Smooth muscle cell (in vitro differentiated cells): ENCODE results near the gene ZNF76. TPM values are rescaled to one million over a fixed set of nuclear protein-coding genes. Genes with fewer than 3 reads are reported as not detected.

Experiments
- DNase-seq: peaks from one replicate; lab custom pipeline; 2025; ENCODE audit not compliant: unreplicated experiment; lab: John Stamatoyannopoulos, UW
- H2AFZ ChIP-seq: fragments of 200-600 bp; sonication (generic); 2 replicates; pipeline ENCODE4 v1.6.0; 2016; ENCODE audit warnings: antibody characterized with exemption, low read depth, mild to moderate bottlenecking
- H3F3A ChIP-seq: fragments of 200-600 bp; sonication (generic); 2 replicates; pipeline ENCODE4 v1.6.0; 2017; ENCODE audit warnings: antibody characterized with exemption, low read depth
- H3K27ac ChIP-seq: fragments of 200-600 bp; sonication (generic); 2 replicates; pipeline ENCODE4 v1.5.1; 2016; ENCODE audit warnings: low read depth, mild to moderate bottlenecking
- H3K27me3 ChIP-seq: fragments of 200-600 bp; sonication (generic); 2 replicates; pipeline ENCODE4 v1.6.1; 2016; ENCODE audit warnings: low read depth, mild to moderate bottlenecking
- H3K36me3 ChIP-seq: fragments of 200-600 bp; sonication (generic); 2 replicates; pipeline ENCODE4 v1.5.1; 2016; ENCODE audit warnings: low read depth
- H3K4me1 ChIP-seq: fragments of 200-600 bp; sonication (generic); 2 replicates; pipeline ENCODE4 v1.5.1; 2016; ENCODE audit warnings: low read depth
- H3K4me2 ChIP-seq: fragments of 200-600 bp; sonication (generic); 2 replicates; pipeline ENCODE4 v1.6.0; 2016; ENCODE audit warnings: mild to moderate bottlenecking
- H3K4me3 ChIP-seq: fragments of 200-600 bp; sonication (generic); 2 replicates; pipeline ENCODE4 v1.5.1; 2016; ENCODE audit warnings: mild to moderate bottlenecking
- H3K79me2 ChIP-seq: fragments of 200-600 bp; sonication (generic); 2 replicates; pipeline ENCODE4 v1.6.0; 2016; ENCODE audit warnings: low read depth, mild to moderate bottlenecking
- H3K9ac ChIP-seq: fragments of 200-600 bp; sonication (generic); 2 replicates; pipeline ENCODE4 v1.6.0; 2016; ENCODE audit warnings: low read depth
- H3K9me3 ChIP-seq: fragments of 200-600 bp; sonication (generic); replicated peaks from 2 replicates; pipeline ENCODE4 v1.5.1; 2016; ENCODE audit warnings: low read depth
- H4K20me1 ChIP-seq: fragments of 200-600 bp; sonication (generic); 2 replicates; pipeline ENCODE4 v1.6.0; 2016; ENCODE audit warnings: low read depth
- WGBS: methylation state at CpG from one replicate; pipeline ENCODE4 v1.1.7; 2016; ENCODE audit warnings: low lambda C conversion rate; 5-methylcytosine and 5-hydroxymethylcytosine counted together
- polyA plus RNA-seq: library from polyadenylated mRNA; unstranded; fragments of >200 nt; fragmentation: Nextera tagmentation; extraction: Ambion mirVana; gene quantifications from 2 replicates; pipeline ENCODE4 v1.2.1, GENCODE V29; 2016
- total RNA-seq: library from RNA; depleted of rRNA; stranded (reverse); fragments of >200 nt; gene quantifications from 2 replicates; pipeline ENCODE4 v1.2.3, GENCODE V29; 2014
- TF ChIP-seq, protein P1 (sequence below): fragments of 200-600 bp; sonication (generic); IDR thresholded peaks from 2 replicates; pipeline ENCODE4 v1.5.1; 2017; ENCODE audit warnings: borderline replicate concordance, mild to moderate bottlenecking, antibody characterized with exemption; ENCODE audit not compliant: insufficient read depth, poor library complexity, severe bottlenecking

The ZNF76 gene
- total and polyA plus RNA-seq, 2 experiments from 2014 or later: 7.7 to 14.2 TPM

DNA sequence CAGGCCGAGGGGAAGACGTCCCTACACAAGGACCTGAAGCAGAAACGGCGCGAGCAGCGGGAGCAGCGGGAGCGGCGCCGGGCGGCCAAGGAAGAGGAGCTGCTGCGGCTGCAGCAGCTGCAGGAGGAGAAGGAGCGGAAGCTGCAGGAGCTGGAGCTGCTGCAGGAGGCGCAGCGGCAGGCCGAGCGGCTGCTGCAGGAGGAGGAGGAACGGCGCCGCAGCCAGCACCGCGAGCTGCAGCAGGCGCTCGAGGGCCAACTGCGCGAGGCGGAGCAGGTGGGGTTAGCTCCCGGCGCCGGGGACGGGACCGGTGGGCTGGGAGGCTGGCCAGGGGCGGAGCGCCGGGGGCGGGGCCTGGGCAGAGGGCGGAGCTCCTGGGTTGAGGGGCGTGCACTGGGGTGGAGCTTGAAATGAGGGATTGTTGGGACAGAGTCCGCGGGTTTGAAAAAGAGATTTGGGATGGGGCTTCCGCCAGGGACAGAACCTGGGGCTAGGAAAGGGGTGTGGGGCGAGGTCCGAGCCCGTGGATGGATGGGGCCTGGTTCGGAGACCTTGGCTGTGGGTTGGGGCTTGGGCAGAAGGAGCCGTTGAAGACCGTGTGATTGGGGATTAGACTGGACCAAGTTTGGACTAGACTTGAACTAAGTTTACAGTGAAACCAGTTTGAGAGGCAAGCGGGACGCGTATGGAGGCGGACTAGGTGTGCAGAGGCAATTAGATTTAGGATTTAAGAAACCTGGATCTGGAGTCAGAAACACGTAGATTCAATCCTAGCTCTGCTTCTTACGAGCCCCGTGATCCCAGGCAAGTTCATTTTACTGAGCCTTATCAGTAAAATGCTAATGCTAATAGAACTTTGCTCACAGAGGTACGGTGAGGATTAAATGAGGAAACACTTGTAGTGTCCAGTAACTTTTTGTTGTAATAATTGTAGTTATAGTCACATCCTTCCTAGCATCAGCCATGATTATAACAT, 58.9 kb downstream of the ZNF76 start:
- peak; percentile 67 for DNase-seq
- peak overlapping the region; percentile 56 for H3K4me3 ChIP-seq
- H3K9me3 ChIP-seq: no peaks in the 10 kb centered on the region
- WGBS: 16% methylated on average over 49 of the region's 55 CpGs
- H3K4me1 ChIP-seq: no peaks in the 10 kb centered on the region
- H2AFZ ChIP-seq: peak overlapping the region; percentile 87
- peak overlapping the region; percentile 84 for H3K4me2 ChIP-seq
- H3K27me3 ChIP-seq: peaks cover 22% of the 10 kb centered on the region
- TF ChIP-seq, protein P1, sequence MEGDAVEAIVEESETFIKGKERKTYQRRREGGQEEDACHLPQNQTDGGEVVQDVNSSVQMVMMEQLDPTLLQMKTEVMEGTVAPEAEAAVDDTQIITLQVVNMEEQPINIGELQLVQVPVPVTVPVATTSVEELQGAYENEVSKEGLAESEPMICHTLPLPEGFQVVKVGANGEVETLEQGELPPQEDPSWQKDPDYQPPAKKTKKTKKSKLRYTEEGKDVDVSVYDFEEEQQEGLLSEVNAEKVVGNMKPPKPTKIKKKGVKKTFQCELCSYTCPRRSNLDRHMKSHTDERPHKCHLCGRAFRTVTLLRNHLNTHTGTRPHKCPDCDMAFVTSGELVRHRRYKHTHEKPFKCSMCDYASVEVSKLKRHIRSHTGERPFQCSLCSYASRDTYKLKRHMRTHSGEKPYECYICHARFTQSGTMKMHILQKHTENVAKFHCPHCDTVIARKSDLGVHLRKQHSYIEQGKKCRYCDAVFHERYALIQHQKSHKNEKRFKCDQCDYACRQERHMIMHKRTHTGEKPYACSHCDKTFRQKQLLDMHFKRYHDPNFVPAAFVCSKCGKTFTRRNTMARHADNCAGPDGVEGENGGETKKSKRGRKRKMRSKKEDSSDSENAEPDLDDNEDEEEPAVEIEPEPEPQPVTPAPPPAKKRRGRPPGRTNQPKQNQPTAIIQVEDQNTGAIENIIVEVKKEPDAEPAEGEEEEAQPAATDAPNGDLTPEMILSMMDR: no peak
- no peaks in the 10 kb centered on the region for H4K20me1 ChIP-seq
- no peak overlapping the region for H3K27ac ChIP-seq
- no peaks in the 10 kb centered on the region for H3K36me3 ChIP-seq
- H3F3A ChIP-seq: no peaks in the 10 kb centered on the region
- H3K79me2 ChIP-seq: no peaks in the 10 kb centered on the region
- H3K9ac ChIP-seq: no peak overlapping the region

DNA sequence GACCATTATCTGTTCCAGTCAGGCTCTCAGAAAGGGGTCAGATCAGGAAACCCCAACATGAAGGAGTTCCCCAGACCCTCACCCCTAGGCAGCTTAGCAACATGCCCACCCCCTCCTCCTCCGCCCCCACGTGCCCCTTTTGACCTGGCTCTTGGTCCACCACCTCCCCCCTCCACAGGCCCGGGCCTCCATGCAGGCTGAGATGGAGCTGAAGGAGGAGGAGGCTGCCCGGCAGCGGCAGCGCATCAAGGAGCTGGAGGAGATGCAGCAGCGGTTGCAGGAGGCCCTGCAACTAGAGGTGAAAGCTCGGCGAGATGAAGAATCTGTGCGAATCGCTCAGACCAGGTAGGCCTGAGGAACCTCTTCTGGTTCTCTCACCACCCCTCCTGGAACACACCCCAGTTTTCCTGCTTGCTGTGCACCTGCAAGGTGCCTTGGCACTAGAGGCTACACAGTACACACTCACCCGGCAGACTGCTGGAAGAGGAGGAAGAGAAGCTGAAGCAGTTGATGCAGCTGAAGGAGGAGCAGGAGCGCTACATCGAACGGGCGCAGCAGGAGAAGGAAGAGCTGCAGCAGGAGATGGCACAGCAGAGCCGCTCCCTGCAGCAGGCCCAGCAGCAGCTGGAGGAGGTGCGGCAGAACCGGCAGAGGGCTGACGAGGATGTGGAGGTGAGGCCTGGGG, 60.0 kb downstream of the ZNF76 start:
- no peak overlapping the region for H3K9ac ChIP-seq
- no peaks in the 10 kb centered on the region for H3K36me3 ChIP-seq
- WGBS: 94% methylated on average over 19 of the region's 20 CpGs
- no peak for DNase-seq
- H3K9me3 ChIP-seq: no peaks in the 10 kb centered on the region
- no peak overlapping the region for H3K4me2 ChIP-seq
- TF ChIP-seq, protein P1: no peak
- no peaks in the 10 kb centered on the region for H4K20me1 ChIP-seq
- no peaks in the 10 kb centered on the region for H3F3A ChIP-seq
- H3K27ac ChIP-seq: no peak overlapping the region
- peaks cover 22% of the 10 kb centered on the region for H3K27me3 ChIP-seq
- H3K4me1 ChIP-seq: no peaks in the 10 kb centered on the region
- no peak overlapping the region for H3K4me3 ChIP-seq
- H3K79me2 ChIP-seq: no peaks in the 10 kb centered on the region
- no peak overlapping the region for H2AFZ ChIP-seq

DNA sequence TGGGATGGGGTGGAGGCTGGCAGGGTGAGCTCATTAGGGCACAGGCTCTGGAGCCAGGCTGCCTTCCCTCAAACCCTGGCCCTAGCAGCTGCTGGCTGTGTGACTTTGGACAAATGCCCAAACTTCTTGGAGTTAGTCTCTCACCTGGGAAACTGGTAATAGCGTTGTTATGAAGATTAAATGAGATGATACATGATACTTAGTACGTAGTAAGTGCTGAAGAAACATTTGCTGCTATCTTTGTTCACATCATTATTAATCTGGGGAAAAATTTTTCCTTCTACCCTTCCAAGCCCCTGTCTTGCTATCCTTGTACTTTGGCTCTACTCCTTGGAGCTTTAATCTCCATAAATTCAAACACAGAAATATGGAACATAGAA, 60.5 kb downstream of the ZNF76 start:
- DNase-seq: no peak
- Histone ChIP-seq H3F3A (no peaks in the 10 kb centered on the region), H4K20me1 (no peaks in the 10 kb centered on the region), H3K4me1 (no peaks in the 10 kb centered on the region), H3K79me2 (no peaks in the 10 kb centered on the region), H3K27ac (no peak overlapping the region), H3K9ac (no peak overlapping the region), H2AFZ (no peak overlapping the region), H3K4me3 (no peak overlapping the region), H3K27me3 (peaks cover 18% of the 10 kb centered on the region), H3K36me3 (no peaks in the 10 kb centered on the region), H3K9me3 (no peaks in the 10 kb centered on the region), H3K4me2 (no peak overlapping the region)
- TF ChIP-seq, protein P1: no peak
- WGBS: 92% methylated on average over 2 of the region's 2 CpGs
